Thoracic aorta (tissue), 2 donors: Measurements from ENCODE around the gene GINS2. TPM values are rescaled to one million over a fixed set of nuclear protein-coding genes. Genes with fewer than 3 reads are reported as not detected.

ENCODE experiments used
- ATAC-seq: fragments of 150-250 bp; one replicate; pipeline ENCODE4 v1.8.0; 2017; ENCODE audit warnings: low read depth; ENCODE audit not compliant: insufficient number of reproducible peaks, low FRiP score
- DNase-seq: peaks from one replicate; pipeline ENCODE4 v3.0.0-alpha.2; 2020; ENCODE audit warnings: low spot score
- H3K27ac ChIP-seq, 2 donors: fragments of 200-600 bp; sonication (generic); 1 replicate in 1 of 2; 2 replicates in 1 of 2; pipeline ENCODE4 v1.5.1; 2016; ENCODE audit warnings: mild to moderate bottlenecking in 2 of 2, moderate library complexity in 2 of 2
- H3K27me3 ChIP-seq: fragments of 200-600 bp; sonication (generic); replicated peaks from 2 replicates; pipeline ENCODE4 v1.6.0; 2016; ENCODE audit warnings: mild to moderate bottlenecking; ENCODE audit not compliant: insufficient read depth
- H3K36me3 ChIP-seq: fragments of 200-600 bp; sonication (generic); one replicate; pipeline ENCODE4 v1.5.1; 2016
- H3K4me1 ChIP-seq, 2 donors: fragments of 200-600 bp; sonication (generic); 1 replicate in 1 of 2; 2 replicates in 1 of 2; pipeline versions ENCODE4 v1.5.1 to v1.6.0; 2016; ENCODE audit warnings: low read depth in 2 of 2, mild to moderate bottlenecking in 1 of 2; ENCODE audit not compliant: control insufficient read depth in 1 of 2
- H3K4me3 ChIP-seq: fragments of 200-600 bp; sonication (generic); 2 replicates; pipeline ENCODE4 v1.5.1; 2016; ENCODE audit warnings: mild to moderate bottlenecking
- H3K9me3 ChIP-seq: fragments of 200-600 bp; sonication (generic); 2 replicates; pipeline ENCODE4 v1.5.1; 2016
- total RNA-seq, 2 donors: library from RNA; depleted of rRNA; stranded (reverse); fragments of >200 nt; gene quantifications; one replicate each; pipeline versions ENCODE4 v1.1.0 to v1.2.3, GENCODE V29; 2016
- TF ChIP-seq, protein P1 (sequence below): fragments of 200-600 bp; sonication (generic); IDR thresholded peaks from one replicate; pipeline ENCODE4 v1.5.1; 2019; ENCODE audit warnings: antibody characterized with exemption

The GINS2 gene
- total RNA-seq, 2 donors from 2014 or later: 0.28 to 2.0 TPM

DNA sequence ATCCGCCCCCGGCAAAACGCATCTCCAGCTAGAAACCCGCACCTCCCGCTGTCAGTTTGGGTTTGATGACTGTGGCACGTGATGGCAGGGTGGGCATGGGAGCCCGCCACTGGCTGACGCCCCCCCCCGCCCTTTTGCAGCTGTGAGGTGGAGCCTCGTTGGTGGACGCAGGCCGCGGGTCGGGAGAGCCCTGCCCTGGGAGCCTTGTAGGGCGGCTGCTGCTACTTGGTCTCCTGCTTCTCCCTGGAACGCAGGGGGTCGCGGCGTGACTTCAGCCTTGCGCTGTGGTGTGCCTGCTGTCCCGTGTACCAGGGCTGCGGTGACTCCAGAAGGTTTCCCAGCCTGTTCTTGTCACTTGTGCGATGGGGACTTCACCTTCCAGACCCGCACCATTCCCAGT is 47.4 kb downstream of the GINS2 start:
- TF ChIP-seq, protein P1, sequence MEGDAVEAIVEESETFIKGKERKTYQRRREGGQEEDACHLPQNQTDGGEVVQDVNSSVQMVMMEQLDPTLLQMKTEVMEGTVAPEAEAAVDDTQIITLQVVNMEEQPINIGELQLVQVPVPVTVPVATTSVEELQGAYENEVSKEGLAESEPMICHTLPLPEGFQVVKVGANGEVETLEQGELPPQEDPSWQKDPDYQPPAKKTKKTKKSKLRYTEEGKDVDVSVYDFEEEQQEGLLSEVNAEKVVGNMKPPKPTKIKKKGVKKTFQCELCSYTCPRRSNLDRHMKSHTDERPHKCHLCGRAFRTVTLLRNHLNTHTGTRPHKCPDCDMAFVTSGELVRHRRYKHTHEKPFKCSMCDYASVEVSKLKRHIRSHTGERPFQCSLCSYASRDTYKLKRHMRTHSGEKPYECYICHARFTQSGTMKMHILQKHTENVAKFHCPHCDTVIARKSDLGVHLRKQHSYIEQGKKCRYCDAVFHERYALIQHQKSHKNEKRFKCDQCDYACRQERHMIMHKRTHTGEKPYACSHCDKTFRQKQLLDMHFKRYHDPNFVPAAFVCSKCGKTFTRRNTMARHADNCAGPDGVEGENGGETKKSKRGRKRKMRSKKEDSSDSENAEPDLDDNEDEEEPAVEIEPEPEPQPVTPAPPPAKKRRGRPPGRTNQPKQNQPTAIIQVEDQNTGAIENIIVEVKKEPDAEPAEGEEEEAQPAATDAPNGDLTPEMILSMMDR: no peak
- Histone ChIP-seq H3K4me1 (peaks cover 9 to 18% of the 10 kb centered on the region in 2 donors), H3K27ac (peak overlapping the region in 1 of 2 donors; percentile 44), H3K36me3 (no peaks in the 10 kb centered on the region), H3K27me3 (no peaks in the 10 kb centered on the region), H3K4me3 (no peak overlapping the region), H3K9me3 (no peaks in the 10 kb centered on the region)
- ATAC-seq (no peak), DNase-seq (no peak)

DNA sequence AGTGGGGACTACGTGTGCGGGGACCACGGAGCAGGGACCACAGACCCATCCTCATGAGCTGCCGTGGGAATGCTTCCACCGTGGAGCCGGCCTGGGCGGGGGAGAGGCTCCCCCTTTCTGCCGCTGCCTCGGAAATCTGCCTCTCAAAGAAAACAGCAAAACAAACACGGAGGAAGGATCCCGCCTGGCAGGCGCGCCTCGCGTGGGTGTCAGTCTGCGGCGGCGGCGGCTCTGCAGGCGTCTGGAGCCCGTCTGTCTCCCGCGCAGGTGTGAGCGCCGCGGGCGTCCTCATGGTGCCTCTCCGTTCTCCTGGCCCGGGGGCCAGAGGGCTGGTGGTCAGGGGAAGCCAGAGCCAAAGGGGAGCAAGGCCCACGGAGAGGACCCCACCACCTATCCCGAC is 48.2 kb downstream of the GINS2 start:
- H3K4me3 ChIP-seq: no peak overlapping the region
- no peaks in the 10 kb centered on the region for H3K36me3 ChIP-seq
- H3K9me3 ChIP-seq: no peaks in the 10 kb centered on the region
- ATAC-seq (no peak), DNase-seq (no peak)
- H3K4me1 ChIP-seq: peaks cover 9 to 18% of the 10 kb centered on the region in 2 donors
- H3K27ac ChIP-seq: no peak overlapping the region
- TF ChIP-seq, protein P1: no peak
- H3K27me3 ChIP-seq: no peaks in the 10 kb centered on the region

GRCh38 chr16:85640254-85640558 is 48.5 kb downstream of the GINS2 start:
- Histone ChIP-seq H3K4me1 (peaks cover 9 to 18% of the 10 kb centered on the region in 2 donors), H3K27ac (no peak overlapping the region), H3K36me3 (no peaks in the 10 kb centered on the region), H3K9me3 (no peaks in the 10 kb centered on the region), H3K4me3 (no peak overlapping the region), H3K27me3 (no peaks in the 10 kb centered on the region)
- TF ChIP-seq, protein P1: no peak
- ATAC-seq (no peak), DNase-seq (no peak)

DNA sequence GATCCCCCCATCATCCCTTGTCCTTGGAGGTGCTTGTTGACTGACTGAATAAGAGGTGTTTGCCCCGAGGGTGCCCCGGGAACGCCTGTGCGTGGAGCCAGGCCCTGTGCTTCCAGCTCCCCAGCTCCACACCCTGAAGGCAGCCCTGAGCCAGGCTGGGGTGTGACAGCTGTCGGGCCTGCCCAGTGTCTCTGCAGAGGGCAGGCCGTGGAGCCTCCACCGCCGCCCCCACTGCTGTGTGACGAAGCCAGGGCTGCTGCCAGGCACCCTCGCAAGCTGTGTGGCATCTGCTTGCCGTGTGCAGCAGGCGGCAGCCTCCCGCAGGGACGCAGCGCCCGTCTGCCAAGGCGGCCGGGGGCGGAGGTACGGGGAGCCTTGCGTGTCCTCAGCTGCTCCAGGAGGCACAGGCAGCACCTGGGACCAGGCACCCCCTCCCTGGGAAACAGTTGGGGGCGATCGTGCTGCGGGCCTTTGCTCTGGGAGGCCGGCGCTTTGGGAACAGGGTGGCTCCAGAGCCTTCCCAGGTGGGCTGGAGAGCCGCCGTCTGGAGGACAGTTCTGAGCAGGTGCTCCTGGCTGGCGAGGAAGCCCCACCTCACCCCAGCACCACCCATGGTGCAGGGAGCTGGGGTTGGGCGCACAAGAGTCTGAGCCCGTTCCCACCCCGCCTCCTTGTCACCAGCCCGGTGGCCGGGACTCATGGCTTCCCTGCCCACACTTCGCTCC is 49.1 kb downstream of the GINS2 start:
- peaks cover 9 to 18% of the 10 kb centered on the region in 2 donors for H3K4me1 ChIP-seq
- H3K9me3 ChIP-seq: no peaks in the 10 kb centered on the region
- H3K36me3 ChIP-seq: no peaks in the 10 kb centered on the region
- TF ChIP-seq, protein P1: no peak
- no peaks in the 10 kb centered on the region for H3K27me3 ChIP-seq
- DNase-seq (no peak), ATAC-seq (no peak)
- no peak overlapping the region for H3K27ac ChIP-seq
- no peak overlapping the region for H3K4me3 ChIP-seq

DNA sequence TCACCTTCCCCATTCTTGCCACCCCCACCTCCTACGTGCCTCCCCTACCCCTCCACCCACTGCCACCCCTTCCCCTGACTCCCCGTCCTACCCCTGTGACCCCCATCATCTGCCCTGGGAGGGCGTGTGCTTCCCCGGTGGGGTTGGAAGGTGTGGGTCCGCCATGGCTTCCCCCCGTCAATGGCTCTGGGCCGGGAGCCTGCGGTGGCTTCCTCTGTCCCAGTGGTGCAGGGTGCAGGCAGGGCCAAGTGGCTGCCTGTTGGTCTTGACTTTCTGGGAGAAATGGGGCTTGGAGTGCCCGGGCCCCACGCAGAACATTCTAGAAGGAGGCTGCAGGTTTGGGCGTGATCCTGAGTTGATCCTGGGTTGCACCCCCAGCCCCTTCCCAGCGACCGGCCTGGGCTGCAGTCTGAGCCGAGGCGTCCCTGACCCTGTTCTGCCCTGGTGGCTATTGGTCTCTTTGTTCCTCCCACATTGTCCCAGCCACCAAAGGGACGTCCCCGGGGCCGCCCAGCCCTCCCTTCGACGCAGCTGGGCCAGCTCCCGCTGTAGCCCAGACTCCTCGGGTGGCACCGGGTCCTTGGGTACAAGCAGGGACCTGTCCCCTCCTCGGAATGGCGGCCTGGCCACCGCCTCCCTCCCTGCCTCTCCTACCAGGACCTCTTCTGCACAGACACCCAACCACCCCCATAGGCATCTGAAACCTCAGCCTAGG is 49.9 kb downstream of the GINS2 start:
- ATAC-seq (no peak), DNase-seq (no peak)
- TF ChIP-seq, protein P1: no peak
- no peaks in the 10 kb centered on the region for H3K36me3 ChIP-seq
- H3K9me3 ChIP-seq: no peaks in the 10 kb centered on the region
- no peak overlapping the region for H3K27ac ChIP-seq
- peaks cover 9 to 18% of the 10 kb centered on the region in 2 donors for H3K4me1 ChIP-seq
- H3K27me3 ChIP-seq: no peaks in the 10 kb centered on the region
- H3K4me3 ChIP-seq: no peak overlapping the region
